HG03196 (cell line): ENCODE measurements around the gene NFIA.

ENCODE experiments used
- ATAC-seq: cut with Tn5 transposase; IDR thresholded peaks from one replicate; pipeline ENCODE4 v1.9.1; 2021; ENCODE audit not compliant: unreplicated experiment

Gene NFIA

GRCh38 chr1:61469365-61469764 lies 387.0 kb downstream of the NFIA start:
- no peak for ATAC-seq

GRCh38 chr1:61472876-61473275 lies 390.5 kb downstream of the NFIA start:
- no peak for ATAC-seq

GRCh38 chr1:61474269-61474817 lies 392.0 kb downstream of the NFIA start:
- ATAC-seq, result no peak

- ATAC-seq, result no peak
Observed at GRCh38 chr1:61474963-61475362, 392.6 kb downstream of the NFIA start.

GRCh38 chr1:61477301-61477700 lies 394.9 kb downstream of the NFIA start:
- ATAC-seq, result no peak

- no peak for ATAC-seq
Observed at GRCh38 chr1:61480273-61480935, 398.0 kb downstream of the NFIA start.

GRCh38 chr1:61481315-61481715 lies 399.0 kb downstream of the NFIA start:
- ATAC-seq, result no peak

GRCh38 chr1:61482170-61482734 lies 399.9 kb downstream of the NFIA start:
- no peak for ATAC-seq

GRCh38 chr1:61486783-61487536 lies 404.6 kb downstream of the NFIA start:
- ATAC-seq, result no peak

GRCh38 chr1:61487801-61488200 lies 405.4 kb downstream of the NFIA start:
- no peak for ATAC-seq

- ATAC-seq, result no peak
Observed at GRCh38 chr1:61490924-61491323, 408.6 kb downstream of the NFIA start.

- ATAC-seq, result no peak
Observed at GRCh38 chr1:61491497-61491896, 409.1 kb downstream of the NFIA start.

GRCh38 chr1:61494000-61494399 lies 411.6 kb downstream of the NFIA start:
- ATAC-seq, result no peak

- ATAC-seq, result no peak
Observed at GRCh38 chr1:61496501-61496900, 414.1 kb downstream of the NFIA start.

GRCh38 chr1:61497013-61497412 lies 414.7 kb downstream of the NFIA start:
- no peak for ATAC-seq

GRCh38 chr1:61498342-61498741 lies 416.0 kb downstream of the NFIA start:
- ATAC-seq, result no peak

- no peak for ATAC-seq
Observed at GRCh38 chr1:61501971-61502916, 419.9 kb downstream of the NFIA start.

- ATAC-seq, result no peak
Observed at GRCh38 chr1:61504305-61504704, 421.9 kb downstream of the NFIA start.

GRCh38 chr1:61504852-61505390 lies 422.6 kb downstream of the NFIA start:
- ATAC-seq, result no peak

- ATAC-seq, result no peak
Observed at GRCh38 chr1:61506236-61506635, 423.9 kb downstream of the NFIA start.
